NCI-H748 (cell line): Measurements from ENCODE around the gene FHIP1A.

Source experiments
- DNase-seq: peaks from one replicate; lab custom pipeline; 2025; ENCODE audit not compliant: unreplicated experiment; lab: John Stamatoyannopoulos, UW

FHIP1A gene

DNA sequence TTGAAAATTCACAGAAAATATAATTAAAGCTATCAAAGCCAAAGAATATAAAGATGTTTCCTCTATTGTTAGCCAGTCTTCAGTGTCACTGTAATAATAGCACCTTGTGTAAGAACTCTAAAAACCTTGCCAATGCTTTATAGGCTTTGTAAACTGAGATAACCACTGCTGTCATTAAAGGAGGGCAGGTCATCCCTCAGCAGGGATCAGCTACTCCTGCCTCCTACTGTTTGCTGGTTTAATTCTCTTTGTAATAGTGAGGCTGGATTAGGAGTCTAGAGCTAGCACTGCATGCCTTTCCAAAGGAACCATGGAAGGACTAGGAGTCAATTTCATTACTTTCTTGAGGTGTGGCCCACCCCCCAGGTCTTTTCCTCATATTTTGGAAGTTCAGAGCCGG is 46.2 kb downstream of the FHIP1A start:
- DNase-seq: peak; percentile 11

DNA sequence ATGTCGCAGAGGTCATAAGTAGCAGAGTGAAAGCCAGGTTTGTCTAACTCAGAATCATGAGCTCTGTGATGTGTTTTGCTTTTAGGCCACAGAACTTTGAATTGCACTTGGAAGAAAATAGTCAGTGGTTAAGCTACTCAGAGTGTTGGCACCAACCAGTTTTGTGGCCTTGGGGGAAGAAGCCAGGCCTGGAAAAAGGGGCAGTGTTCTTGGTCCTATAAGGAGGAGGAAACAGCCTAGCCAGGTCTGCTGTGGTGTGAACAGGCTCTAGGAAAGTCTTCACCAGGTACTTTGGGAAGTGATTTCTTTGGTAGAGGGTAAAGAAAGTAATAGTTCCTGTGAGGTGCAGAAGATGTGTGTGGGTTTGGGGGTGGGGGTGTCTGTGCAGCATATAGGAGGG is 49.2 kb downstream of the FHIP1A start:
- no peak for DNase-seq
